Activated CD8-positive, alpha-beta memory T cell treated with anti-CD3 and anti-CD28 coated beads, Interleukin-2, amount 10 ng/mL, durations not matched to agents 7 days and 5 days (primary cell): Measurements from ENCODE around the gene COX17. TPM values are rescaled to one million over a fixed set of nuclear protein-coding genes. Genes with fewer than 3 reads are reported as not detected.

ENCODE experiments used
- ATAC-seq: fragments of 150-1000 bp; cut with Tn5 transposase; one replicate; pipeline ENCODE4 v1.10.0; 2021; ENCODE audit warnings: moderate library complexity
- CTCF ChIA-PET: fragments of 350-600 bp; sonication (Branson Sonifier 250); formaldehyde crosslinking; loops from one replicate; lab custom pipeline; 2021; ENCODE audit warnings: antibody characterized with exemption; lab: Charles Lee
- DNase-seq: peaks from one replicate; pipeline ENCODE4 v3.0.0-alpha.2; 2020
- H3K27ac Mint-ChIP-seq: one replicate; pipeline ENCODE4 v1.8.0; 2021; ENCODE audit warnings: mild to moderate bottlenecking, mixed read lengths
- H3K27me3 Mint-ChIP-seq: one replicate; pipeline ENCODE4 v1.8.0; 2021; ENCODE audit warnings: mixed read lengths
- H3K36me3 Mint-ChIP-seq: one replicate; pipeline ENCODE4 v1.8.0; 2021; ENCODE audit warnings: mild to moderate bottlenecking, mixed read lengths
- H3K4me1 Mint-ChIP-seq: one replicate; pipeline ENCODE4 v1.8.0; 2021; ENCODE audit warnings: mixed read lengths
- H3K4me3 Mint-ChIP-seq: one replicate; pipeline ENCODE4 v1.8.0; 2021; ENCODE audit warnings: mild to moderate bottlenecking, moderate library complexity, mixed read lengths
- H3K9me3 Mint-ChIP-seq: one replicate; pipeline ENCODE4 v1.8.0; 2022; ENCODE audit warnings: low read depth, mixed read lengths
- total RNA-seq, 2 experiments: library from RNA; stranded (reverse); gene quantifications; one replicate each; pipeline ENCODE4 v1.2.3, GENCODE V29; 2021

Gene COX17
- 10 to 100 TPM; 66.6 to 80.7 TPM for total RNA-seq

- CTCF ChIA-PET, result interaction anchor here (0.9 to 2.1 kb wide), 5 partner anchors 13 to 229 kb away, joined by 3 to 7 read pairs (median 3); partner anchors contain the start of gene TMEM39A
- Mint-ChIP-seq H3K27me3 (no peaks in the 10 kb centered on the region), H3K4me1 (peaks cover 39% of the 10 kb centered on the region), H3K27ac (peak within 1 kb of the TSS; percentile 97), H3K4me3 (peak within 1 kb of the TSS; percentile 92), H3K9me3 (no peaks in the 10 kb centered on the region), H3K36me3 (peaks cover 27% of the 10 kb centered on the region)
- peak; percentile 91 for ATAC-seq
- peak; percentile 98 for DNase-seq
Observed at GRCh38 chr3:119676771-119677640, at the start of gene COX17. Gene COX17, minus strand, starts transcription at chr3:119677406. Its CDS starts 96 bp downstream, at chr3:119677310.

- H3K4me3 Mint-ChIP-seq, result no peak overlapping the region
- H3K27me3 Mint-ChIP-seq, result peaks cover 3% of the 10 kb centered on the region
Observed at GRCh38 chr3:119726909-119727308, 49.7 kb upstream of the COX17 start.

GRCh38 chr3:119723022-119723421 is 45.8 kb upstream of the COX17 start:
- CTCF ChIA-PET, result no interaction called here
- ATAC-seq (no peak), DNase-seq (no peak)
- H3K36me3 Mint-ChIP-seq, result no peaks in the 10 kb centered on the region
- H3K27ac Mint-ChIP-seq, result no peak overlapping the region
- no peaks in the 10 kb centered on the region for H3K4me1 Mint-ChIP-seq
- peaks cover 3% of the 10 kb centered on the region for H3K27me3 Mint-ChIP-seq
- H3K4me3 Mint-ChIP-seq, result no peak overlapping the region
- no peaks in the 10 kb centered on the region for H3K9me3 Mint-ChIP-seq

More at GRCh38 chr3:119726909-119727308, 49.7 kb upstream of the COX17 start:
- Mint-ChIP-seq H3K27ac (no peak overlapping the region), H3K36me3 (no peaks in the 10 kb centered on the region), H3K4me1 (peaks cover 1% of the 10 kb centered on the region), H3K9me3 (no peaks in the 10 kb centered on the region)
- CTCF ChIA-PET, result interaction anchor here (0.9 kb wide), 1 partner anchor 15 kb away, joined by 3 read pairs; no protein-coding TSS in a partner anchor
- no peak for ATAC-seq
- no peak for DNase-seq

- Mint-ChIP-seq H3K4me3 (no peak overlapping the region), H3K4me1 (no peaks in the 10 kb centered on the region), H3K27ac (no peak overlapping the region), H3K9me3 (no peaks in the 10 kb centered on the region), H3K27me3 (no peaks in the 10 kb centered on the region), H3K36me3 (no peaks in the 10 kb centered on the region)
- CTCF ChIA-PET, result no interaction called here
- ATAC-seq (no peak), DNase-seq (no peak)
Observed at GRCh38 chr3:119717520-119717919, 40.3 kb upstream of the COX17 start.

GRCh38 chr3:119716998-119717397 is 39.8 kb upstream of the COX17 start:
- CTCF ChIA-PET, result interaction anchor here (1.1 to 1.6 kb wide), 2 partner anchors 9 to 21 kb away, joined by 3 to 5 read pairs; no protein-coding TSS in a partner anchor
- ATAC-seq, result no peak
- Mint-ChIP-seq H3K36me3 (no peaks in the 10 kb centered on the region), H3K4me1 (no peaks in the 10 kb centered on the region), H3K27me3 (no peaks in the 10 kb centered on the region), H3K9me3 (no peaks in the 10 kb centered on the region), H3K4me3 (no peak overlapping the region), H3K27ac (no peak overlapping the region)
- DNase-seq, result no peak

GRCh38 chr3:119715105-119715504 is 37.9 kb upstream of the COX17 start:
- Mint-ChIP-seq H3K27me3 (no peaks in the 10 kb centered on the region), H3K9me3 (no peaks in the 10 kb centered on the region), H3K4me1 (no peaks in the 10 kb centered on the region), H3K4me3 (no peak overlapping the region), H3K27ac (no peak overlapping the region), H3K36me3 (no peaks in the 10 kb centered on the region)
- CTCF ChIA-PET, result no interaction called here
- no peak for DNase-seq
- ATAC-seq, result no peak

- no peak for DNase-seq
- CTCF ChIA-PET, result interaction anchor here (1.0 to 1.6 kb wide), 2 partner anchors 13 to 463 kb away, joined by 3 to 7 read pairs; partner anchors contain the start of gene B4GALT4
- H3K9me3 Mint-ChIP-seq, result peaks cover 4% of the 10 kb centered on the region
- peak overlapping the region; percentile 66 for H3K4me3 Mint-ChIP-seq
- peaks cover 42% of the 10 kb centered on the region for H3K4me1 Mint-ChIP-seq
- H3K27ac Mint-ChIP-seq, result no peak overlapping the region
- ATAC-seq, result no peak
- peaks cover 9% of the 10 kb centered on the region for H3K36me3 Mint-ChIP-seq
- H3K27me3 Mint-ChIP-seq, result peaks cover 16% of the 10 kb centered on the region
Observed at GRCh38 chr3:119703820-119704531, 26.8 kb upstream of the COX17 start.

GRCh38 chr3:119702530-119703527 is 25.6 kb upstream of the COX17 start, which contains the start of gene CFAP91:
Gene CFAP91, plus strand, starts transcription at chr3:119703022. Its CDS starts 77 bp downstream, at chr3:119703099.
- CTCF ChIA-PET, result no interaction called here
- H3K27me3 Mint-ChIP-seq, result peaks cover 16% of the 10 kb centered on the region
- peak; percentile 91 for DNase-seq
- peak within 1 kb of the TSS; percentile 66 for H3K4me3 Mint-ChIP-seq
- H3K36me3 Mint-ChIP-seq, result peaks cover 9% of the 10 kb centered on the region
- no peak within 1 kb of the TSS for H3K27ac Mint-ChIP-seq
- H3K9me3 Mint-ChIP-seq, result peaks cover 4% of the 10 kb centered on the region
- peaks cover 42% of the 10 kb centered on the region for H3K4me1 Mint-ChIP-seq
- peak; percentile 95 for ATAC-seq

- Mint-ChIP-seq H3K4me3 (no peak overlapping the region), H3K4me1 (peaks cover 46% of the 10 kb centered on the region), H3K36me3 (peaks cover 9% of the 10 kb centered on the region), H3K9me3 (peaks cover 4% of the 10 kb centered on the region), H3K27me3 (peaks cover 16% of the 10 kb centered on the region), H3K27ac (peak overlapping the region; percentile 62)
- DNase-seq, result no peak
- no peak for ATAC-seq
- CTCF ChIA-PET, result interaction anchor here (1.2 kb wide), 1 partner anchor 24 kb away, joined by 3 read pairs; the partner anchor contains the start of gene COX17
Observed at GRCh38 chr3:119700920-119701734, 23.9 kb upstream of the COX17 start.

- ATAC-seq, result peak; percentile 16
- Mint-ChIP-seq H3K4me3 (no peak overlapping the region), H3K27ac (peak overlapping the region; percentile 62), H3K36me3 (peaks cover 9% of the 10 kb centered on the region), H3K9me3 (peaks cover 4% of the 10 kb centered on the region), H3K27me3 (peaks cover 14% of the 10 kb centered on the region), H3K4me1 (peaks cover 49% of the 10 kb centered on the region)
- CTCF ChIA-PET, result interaction anchor here (1.2 kb wide), 1 partner anchor 24 kb away, joined by 3 read pairs; the partner anchor contains the start of gene COX17
- peak; percentile 59 for DNase-seq
Observed at GRCh38 chr3:119700269-119700919, 23.2 kb upstream of the COX17 start.

- Mint-ChIP-seq H3K36me3 (peaks cover 9% of the 10 kb centered on the region), H3K27me3 (no peaks in the 10 kb centered on the region), H3K4me1 (peaks cover 36% of the 10 kb centered on the region), H3K9me3 (peaks cover 4% of the 10 kb centered on the region), H3K4me3 (no peak overlapping the region), H3K27ac (no peak overlapping the region)
- CTCF ChIA-PET, result interaction anchor here (0.8 kb wide), 1 partner anchor 17 kb away, joined by 4 read pairs; no protein-coding TSS in a partner anchor
- no peak for ATAC-seq
- no peak for DNase-seq
Observed at GRCh38 chr3:119697394-119697793, 20.2 kb upstream of the COX17 start.
